Activated naive CD4-positive, alpha-beta T cell treated with Interleukin-2 at 50 U/mL for 16 hours (primary cell): ENCODE results near the gene ARHGAP15.

Experiments used
- DNase-seq: peaks from one replicate; pipeline ENCODE4 v3.0.0-alpha.2; 2020

The ARHGAP15 gene

DNA sequence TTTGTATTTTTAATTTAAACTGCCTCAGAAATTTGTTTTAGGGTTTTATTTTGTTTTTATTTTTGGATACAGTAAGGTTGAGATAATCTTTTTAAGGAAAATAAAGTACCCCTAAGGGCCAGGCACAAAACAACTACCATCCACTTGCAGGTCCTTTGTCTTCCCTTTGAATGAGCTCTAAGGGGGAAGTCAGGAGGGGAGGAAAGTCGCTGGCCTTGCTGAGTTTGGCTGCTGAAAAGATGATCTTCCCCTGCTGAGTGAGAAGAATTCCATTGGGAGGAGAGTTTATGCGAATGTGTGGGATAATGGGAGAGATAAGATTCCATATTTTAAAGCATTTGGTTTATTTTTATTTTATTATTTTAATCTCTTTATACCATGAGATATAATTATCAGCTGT lies 100.7 kb downstream of the ARHGAP15 start:
- DNase-seq = no peak

DNA sequence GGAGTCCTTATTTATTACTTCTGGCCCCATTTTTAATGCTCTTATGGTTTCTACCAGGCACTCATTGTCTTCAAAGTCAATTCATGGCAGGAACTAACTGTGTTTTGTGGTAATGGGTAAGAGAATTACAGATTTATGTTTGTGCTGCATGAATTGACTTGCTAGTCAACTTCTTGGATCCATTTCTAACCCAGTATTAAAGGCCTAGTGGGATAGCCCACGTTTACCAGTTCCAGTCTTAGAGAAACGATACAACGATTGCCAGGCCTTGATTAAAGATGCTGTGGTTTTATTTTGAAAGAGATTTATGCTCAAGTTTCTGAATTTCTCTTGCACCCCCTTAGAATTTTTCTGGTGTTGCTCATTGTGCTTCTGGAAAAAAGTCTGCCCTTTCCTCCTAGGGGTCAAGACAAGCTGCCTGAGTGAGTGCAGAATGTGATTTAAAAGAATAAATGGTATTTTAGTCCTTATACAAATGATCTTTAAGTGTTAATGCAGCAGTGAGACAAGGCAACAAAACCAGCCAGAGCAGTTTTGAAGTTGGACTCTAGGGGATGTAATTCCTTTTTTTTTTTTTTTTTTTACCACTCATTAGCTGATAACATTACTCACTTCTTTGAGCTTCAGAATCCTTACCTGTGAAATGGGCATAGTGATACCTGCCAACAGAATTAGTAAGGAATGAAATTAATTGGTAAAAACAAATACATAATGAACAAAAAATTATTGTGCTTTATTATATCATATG lies 101.5 kb downstream of the ARHGAP15 start:
- no peak for DNase-seq

DNA sequence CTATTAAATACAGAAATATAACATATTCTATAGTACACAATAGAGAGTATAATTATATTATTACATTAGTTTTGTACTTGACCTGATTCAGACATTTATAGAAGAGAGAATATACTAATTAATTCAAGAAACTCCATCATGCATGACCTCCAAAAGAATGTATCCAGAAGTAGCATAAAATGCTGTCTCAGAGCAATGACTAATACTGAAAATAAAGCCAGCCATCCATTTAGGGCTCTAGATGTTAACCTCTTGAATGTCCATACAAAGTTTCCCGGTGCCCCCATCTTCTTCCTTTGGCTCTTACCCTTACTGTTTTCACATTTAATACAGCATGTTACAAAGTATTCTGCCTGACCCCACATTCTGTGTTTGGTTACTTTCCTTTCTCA lies 102.0 kb downstream of the ARHGAP15 start:
- no peak for DNase-seq

DNA sequence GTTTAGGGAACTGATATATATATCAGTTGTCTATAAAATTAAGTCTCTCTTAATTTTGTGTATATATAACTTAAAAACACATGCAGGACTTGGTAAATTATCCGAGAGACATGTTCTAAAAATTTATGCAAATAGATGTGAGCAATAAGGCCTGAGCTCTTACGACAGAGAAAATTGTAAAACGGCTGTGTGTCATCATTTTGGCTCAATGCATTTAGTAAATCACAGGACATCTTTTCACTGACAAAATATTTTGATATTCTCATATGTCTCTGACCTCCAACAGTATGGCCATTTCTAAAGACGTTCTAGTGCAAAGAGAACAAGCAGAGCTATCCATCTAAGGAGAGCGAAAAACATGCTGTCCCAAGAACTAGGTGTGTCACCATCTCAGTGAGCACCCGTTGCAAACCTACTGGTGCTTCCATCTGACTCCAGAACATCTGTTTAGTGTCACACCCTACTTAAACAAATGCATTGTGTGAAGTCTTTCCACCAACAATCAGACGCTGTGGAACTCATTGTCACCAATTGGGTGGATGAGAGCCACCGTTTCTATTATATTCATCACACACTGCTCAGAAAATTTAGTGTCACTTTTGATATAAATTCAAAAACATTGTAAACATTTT lies 108.0 kb downstream of the ARHGAP15 start:
- no peak for DNase-seq

DNA sequence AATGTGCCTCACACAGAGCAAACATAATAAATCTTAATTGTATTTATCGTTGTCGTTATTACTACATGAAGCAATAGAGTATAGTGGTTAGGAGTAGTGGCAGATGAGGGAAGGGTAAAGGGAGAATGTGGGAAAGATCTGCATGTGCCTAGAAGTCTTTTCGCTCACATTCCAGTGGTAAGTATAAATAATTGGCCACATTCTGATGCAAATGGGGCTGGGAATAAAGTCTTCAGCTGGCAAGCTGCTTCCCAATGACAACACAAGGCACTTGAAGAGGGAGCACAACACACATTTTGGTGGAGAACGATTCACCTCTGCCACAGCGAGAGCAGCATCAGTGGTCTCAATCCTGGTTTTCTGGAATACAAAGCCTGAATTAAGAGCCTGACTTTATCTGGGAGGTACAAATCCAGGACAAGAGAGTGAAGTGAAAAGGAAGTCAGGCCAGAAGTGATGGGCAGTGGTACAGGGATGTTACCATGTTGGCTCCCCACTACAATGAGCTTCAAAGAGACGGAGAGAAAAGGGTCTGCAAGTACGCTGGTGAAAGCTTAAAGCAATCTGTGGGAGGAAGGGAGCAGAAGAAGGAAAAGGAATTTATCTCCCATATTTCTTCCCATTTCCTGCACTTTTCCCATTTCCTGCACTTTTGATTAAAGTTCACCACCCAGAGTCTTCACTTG lies 112.3 kb downstream of the ARHGAP15 start:
- DNase-seq = no peak

DNA sequence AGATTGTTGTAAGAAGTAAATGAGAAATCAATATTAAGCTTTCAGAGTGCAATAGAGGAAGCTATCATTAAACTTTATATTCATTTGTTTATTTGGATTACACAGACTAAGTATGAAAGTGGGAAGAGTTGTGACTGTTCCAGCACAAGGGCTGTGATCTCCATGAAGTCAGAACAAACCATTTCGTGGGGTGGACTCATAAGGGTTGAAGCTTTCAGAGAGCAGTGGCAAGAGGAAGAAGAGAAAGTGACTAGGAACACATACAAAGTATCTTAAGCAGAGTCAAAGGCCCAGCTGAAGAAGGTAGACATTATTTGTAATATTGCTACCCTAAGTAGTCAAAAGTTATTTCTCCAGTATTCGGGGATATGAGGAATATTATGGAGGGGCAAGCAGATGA lies 117.0 kb downstream of the ARHGAP15 start:
- DNase-seq = no peak

DNA sequence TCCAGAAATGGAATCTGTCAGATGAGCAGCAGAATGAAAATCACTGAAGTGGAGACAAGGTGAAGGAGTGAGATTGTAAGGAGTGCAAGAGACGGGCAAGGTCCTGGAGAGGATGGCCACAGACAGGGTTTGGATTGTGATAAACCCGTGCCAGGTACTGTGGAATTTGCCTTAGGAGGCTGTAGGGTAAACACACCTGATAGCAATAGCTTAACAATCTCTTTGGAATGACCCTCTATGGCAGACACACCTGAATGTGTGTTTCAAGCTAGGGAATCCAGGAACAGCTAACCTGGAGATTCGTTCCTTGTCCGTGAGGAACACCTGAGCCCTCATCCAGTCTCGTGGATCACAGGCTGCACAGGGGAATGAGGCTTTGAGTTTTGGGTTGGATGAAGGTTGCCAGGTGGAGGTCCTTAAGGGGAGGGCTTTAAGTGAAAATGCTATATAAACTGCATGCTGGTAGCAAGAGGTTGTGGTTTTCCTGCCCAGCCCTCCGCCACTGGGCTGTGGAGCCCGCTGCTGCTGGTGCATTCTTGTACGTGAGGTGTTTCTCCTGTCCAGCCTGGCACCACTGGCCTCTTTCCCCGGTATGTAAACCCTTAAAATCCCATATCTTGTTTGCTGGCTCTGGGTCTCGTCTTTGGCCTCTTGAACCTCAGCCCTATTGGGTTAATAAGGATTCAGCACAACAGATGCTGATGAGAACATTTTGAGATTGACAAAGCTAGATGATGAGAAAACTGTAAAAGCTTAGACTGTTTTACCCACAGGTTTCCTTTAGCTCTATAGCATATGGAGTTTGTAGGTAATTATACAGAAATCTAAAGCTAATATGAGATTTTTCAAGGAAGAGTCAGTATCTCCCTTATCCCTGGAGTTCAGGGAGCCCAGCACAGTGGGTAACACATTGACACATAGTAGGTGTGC lies 117.9 kb downstream of the ARHGAP15 start:
- DNase-seq = peak; percentile 31

DNA sequence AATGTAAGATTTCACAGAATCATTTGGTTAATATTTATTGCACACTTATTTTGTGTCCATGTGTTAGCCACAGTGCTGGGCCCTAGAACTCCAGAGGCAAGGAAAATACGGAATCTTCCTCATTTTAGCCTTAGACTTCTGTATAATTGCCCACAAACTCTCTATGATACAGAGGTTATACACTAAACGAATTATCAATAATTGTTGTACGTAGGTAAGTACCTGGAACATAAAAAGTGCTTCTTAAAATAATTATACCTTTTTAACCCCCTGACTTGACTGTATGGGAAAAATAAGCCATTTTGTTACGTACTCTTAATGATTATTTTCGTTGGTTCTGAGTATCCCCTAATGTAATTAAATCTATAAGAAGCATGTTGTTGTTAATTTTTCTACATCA lies 119.4 kb downstream of the ARHGAP15 start:
- no peak for DNase-seq

DNA sequence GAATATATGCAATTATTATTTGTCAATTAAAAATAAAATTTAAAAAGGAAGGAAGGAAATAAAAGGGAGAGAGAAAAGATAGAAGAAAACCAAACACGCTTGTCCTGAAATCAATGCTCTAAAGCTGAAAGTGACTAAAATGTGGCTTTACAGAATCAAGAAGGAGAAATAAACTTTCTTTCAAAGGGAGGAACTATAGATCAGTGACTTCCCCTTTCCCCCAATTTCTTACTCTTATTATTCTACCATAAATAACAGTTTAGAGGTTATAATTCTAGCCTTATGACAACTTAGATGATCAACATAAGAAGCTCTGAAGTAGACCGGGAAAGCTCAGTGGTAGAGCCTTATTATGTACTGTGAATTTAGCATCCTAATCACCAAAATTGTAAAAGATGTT lies 122.5 kb downstream of the ARHGAP15 start:
- DNase-seq = no peak

DNA sequence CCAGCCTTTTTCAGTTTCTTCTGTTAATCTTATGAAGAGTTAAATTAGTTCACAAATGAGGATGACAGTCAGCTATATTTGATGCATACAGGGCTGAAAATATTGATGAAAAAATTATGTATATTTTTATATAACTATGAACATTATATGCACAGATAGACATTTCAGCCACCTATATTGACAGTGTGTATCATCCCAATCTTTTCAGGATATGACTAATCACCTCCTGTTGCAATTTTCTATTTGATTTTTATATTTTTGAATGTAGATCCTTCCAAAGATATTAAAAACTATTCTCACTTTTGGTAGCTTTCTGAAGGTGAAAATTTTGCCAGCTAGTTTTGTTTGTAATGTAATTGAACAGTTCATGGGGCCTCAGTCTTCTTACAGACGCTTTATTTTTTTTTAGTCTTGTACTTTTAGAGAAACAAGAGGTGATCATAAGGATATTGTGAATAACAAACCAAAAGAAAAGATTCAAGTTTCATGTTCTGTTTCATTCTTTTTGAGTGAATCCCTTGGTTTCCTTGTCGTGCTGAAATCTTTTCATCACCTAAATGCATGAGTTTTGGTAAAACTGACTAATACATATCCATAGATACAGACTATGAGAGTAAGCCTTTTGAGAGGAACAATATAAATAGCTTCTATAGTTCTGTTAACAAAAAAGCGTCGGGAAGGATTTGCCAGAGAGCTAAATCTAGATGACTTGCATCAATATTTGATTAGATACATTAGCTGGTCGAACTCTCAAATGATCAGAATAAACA lies 123.1 kb downstream of the ARHGAP15 start:
- no peak for DNase-seq

DNA sequence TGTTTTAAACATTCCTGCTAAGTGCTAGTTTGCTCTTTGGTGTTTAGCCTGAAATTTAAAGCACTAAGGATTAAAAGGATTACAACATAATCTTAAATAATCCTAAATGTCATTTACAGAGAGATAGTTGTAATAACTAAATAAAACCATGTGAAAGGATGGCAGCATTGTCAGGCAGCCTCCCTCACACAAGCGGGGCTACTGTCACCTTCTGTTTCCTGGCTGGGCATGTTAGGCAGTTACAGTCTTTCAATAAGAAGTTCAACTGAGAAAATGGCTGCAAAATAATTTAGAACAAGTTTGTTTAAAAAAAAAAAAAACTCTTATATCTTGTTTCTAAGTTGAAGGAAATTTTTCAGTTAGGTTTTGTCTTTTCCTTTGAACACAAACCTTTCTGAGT lies 124.9 kb downstream of the ARHGAP15 start:
- DNase-seq = no peak

DNA sequence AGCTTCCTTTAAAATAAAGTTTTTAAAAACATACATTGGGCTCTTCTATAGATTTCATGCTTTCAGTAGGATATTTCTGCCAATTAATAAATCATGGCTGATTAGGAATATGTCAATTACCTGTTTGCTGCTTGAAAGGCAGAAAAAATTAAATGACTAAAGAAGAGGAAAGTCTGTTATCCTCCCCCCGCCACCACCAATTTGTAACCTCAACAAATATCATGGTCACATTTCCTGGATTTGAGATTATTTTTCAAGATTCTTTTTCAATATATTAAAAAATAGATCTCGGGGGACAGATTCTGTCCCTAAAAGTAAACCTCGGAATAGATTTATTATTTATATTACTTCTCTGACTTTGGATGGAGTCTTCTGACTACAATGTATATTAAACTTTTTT lies 125.9 kb downstream of the ARHGAP15 start:
- no peak for DNase-seq

DNA sequence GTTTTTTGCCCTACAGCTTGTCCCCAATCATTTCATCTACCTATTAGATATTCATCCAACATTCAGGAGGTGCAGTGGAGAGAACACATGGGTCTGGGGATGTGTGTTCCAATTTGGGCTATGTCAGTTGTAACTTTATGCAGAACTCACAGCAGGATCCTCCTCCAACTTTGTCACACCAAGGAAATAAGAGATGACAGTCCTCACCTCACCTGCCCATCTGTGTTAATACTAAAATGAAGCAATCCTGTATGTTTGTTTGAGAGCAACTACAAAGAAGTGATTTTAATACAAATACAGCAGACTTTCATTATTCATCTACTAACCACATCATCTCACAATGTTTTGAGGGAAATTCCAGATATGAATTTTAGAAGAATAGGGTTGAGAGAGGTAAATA lies 126.7 kb downstream of the ARHGAP15 start:
- no peak for DNase-seq

DNA sequence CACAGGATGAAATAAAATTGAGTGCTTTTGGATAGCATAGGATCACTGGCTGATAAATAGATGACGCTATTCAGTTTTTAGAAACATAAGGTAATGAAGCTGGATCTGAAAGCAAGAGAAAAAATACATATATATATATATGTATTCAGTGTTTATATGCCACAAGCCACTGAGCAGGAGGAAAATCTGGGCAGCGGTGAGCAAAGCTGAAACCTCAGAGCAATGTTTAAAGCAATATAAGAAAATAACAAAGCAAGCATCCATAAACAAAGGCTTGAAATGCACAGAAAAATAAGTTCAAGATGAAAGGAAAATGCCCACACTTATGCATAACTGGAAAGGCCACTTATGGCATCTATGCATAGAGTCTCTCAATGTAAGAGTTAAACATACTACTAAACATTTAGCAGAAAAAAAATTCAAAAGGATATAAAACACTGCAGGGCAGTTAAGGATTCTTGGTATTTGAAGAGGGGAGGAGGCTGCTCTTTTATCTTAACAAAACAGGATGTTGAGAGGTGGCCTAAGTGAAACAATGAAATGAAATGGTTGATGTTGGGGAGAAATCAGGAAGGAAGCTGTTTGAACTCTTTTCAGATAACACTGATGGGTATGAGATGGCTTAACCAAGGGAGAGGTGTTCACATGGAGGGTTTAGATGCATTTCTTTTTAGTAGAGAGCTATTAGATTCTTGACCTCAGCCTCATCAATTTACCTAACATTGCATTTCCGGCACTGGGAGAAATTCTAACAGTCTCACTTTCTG lies 129.1 kb downstream of the ARHGAP15 start:
- DNase-seq = no peak

DNA sequence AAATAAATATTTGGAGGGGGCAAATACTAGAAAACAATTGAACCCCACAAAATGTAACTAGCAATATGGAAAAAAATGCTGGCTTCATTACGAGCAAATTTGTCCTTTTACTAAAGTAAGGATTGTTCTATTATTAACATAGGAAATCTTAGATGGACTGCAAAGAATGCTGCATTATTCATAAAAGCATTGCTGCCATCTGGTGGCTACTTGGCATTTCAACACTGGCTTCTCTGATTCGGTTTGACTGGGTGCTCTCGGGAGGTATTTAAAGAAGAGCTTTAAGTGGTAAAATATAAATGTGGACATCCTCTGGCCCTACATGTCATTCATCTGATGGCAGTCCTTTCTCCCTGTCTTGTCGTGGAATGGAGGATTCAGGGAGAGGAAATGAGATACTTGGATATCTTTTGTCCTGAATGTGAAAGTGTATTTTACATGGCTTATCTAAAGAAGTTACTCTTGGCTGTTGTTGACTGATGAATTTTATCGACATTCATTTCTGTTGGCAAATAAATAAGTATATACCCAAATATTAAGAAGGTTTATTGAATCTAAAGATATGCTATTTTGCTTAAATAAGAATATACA lies 130.2 kb downstream of the ARHGAP15 start:
- DNase-seq = peak; percentile 73

DNA sequence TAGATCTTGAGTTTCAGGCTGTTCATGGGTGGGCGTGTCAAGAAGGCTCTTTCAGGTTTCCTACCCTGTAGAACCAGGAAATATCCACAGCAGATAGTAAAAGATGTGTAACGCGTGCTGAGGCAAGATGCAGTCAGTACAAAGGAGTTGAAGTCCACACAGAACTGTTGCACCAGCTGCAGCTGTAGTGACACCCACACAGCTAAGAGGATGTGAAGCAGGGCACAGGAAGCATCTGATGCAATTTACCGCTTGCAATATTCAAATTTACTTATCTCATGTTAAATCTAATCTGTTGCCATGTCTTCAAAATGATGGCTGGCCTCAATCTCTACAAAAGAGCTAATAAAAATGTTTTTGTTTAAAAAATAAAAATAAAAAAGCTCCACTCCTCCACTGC lies 132.8 kb downstream of the ARHGAP15 start:
- peak; percentile 52 for DNase-seq

DNA sequence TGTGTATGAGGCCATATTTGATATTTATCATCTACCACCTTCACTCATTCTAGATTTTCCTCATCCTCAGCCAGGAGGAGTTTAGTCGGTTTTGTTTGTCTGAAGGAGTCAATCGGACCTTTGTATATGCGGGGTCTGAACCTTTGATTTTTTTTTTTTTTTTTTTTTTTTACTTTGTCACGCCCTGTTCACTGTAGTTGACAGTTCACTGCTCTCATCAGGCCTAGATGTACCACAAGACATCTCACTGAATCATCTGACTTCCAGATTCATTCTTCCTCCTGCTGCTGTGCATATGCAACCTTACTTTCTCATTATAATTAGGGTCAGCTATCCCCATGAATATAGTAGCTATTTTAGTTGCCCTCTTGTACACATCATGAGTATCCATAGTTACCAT lies 133.2 kb downstream of the ARHGAP15 start:
- DNase-seq = no peak

DNA sequence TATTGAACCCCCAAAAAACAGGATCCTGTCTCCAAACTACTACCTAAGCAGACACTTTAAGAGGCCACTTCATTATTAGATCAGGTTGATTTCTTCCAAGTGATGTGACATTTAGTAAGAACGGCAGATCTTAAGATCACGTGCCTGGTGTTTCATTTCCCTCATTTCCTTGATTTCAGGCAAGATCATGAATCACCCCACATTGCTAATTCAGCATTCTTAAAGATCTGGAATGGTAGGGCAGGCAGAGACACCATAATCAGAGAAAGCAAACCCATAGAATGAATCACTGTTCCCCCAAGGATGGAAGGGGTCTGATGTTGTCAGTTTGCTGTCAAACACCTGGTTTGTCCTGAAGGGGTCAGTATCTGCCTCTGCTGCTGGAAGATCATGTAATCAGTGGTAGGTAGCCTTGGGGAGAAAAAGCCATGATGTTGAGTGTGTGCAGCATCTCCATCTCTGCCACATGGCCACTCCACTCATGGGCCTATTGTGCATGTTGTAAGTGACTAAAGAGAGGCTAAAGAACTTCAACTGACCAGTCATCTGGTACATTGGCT lies 133.9 kb downstream of the ARHGAP15 start:
- no peak for DNase-seq

DNA sequence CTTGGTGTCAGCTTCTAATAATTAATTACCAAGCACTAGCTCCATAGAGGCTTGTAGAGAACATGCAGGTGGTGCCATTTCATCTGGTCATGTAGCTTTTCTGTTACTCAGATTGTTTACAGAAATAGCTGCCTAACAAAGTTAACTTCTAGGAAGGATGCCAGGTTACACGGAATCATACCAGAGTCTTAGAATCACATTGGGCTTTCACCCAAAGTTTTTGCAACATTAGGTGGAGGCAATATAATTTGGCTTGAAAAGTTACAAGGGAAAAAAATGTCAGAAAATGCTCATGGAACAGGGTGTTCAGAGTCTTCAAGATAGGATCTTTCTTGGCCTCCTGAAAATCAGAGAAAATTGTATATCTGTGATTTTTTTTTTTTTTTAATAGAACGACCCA lies 135.6 kb downstream of the ARHGAP15 start:
- no peak for DNase-seq

DNA sequence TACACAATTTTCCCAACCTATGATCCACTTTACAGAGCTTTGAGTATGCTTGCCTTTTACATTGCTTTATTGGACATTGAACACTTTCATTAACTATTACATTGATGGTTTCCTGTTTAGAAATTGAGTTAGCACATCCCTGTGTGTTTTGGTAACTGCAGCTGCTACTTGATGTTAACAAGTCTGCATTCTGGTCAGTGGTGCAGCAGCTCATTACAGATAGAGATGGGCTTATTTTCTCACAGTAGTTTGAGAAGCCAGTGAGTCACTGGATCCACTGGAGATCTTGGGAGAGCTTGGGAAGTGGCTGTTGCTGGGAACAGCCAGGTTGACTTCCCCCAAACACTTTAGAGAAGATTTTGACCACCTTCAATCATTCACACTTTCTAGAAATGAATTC lies 150.5 kb downstream of the ARHGAP15 start:
- no peak for DNase-seq
